HG03558 (cell line): ENCODE measurements around the gene CRLF2.
"Not testable (repeated sequence)": the region's sequence is repeated elsewhere in the genome, so short reads cannot be mapped to it uniquely, and the experiment has no call there.

Source experiments
- ATAC-seq: cut with Tn5 transposase; IDR thresholded peaks from one replicate; pipeline ENCODE4 v1.9.1; 2021; ENCODE audit warnings: moderate number of reproducible peaks; ENCODE audit not compliant: unreplicated experiment; ENCODE audit errors: extremely low read depth

The CRLF2 gene

GRCh38 chrX:1170243-1170642 is 42.2 kb downstream of the CRLF2 start:
- no peak for ATAC-seq

GRCh38 chrX:1169189-1169588 is 43.3 kb downstream of the CRLF2 start:
- no peak for ATAC-seq

- ATAC-seq, result no peak
Observed at GRCh38 chrX:1167918-1168481, 44.4 kb downstream of the CRLF2 start.

- no peak for ATAC-seq
Observed at GRCh38 chrX:1167466-1167865, 45.0 kb downstream of the CRLF2 start.

- no peak for ATAC-seq
Observed at GRCh38 chrX:1165535-1166196, 46.8 kb downstream of the CRLF2 start.

- no peak for ATAC-seq
Observed at GRCh38 chrX:1164322-1165288, 47.8 kb downstream of the CRLF2 start.

GRCh38 chrX:1163231-1163630 is 49.2 kb downstream of the CRLF2 start:
- ATAC-seq, result no peak

GRCh38 chrX:1162119-1162916 is 50.1 kb downstream of the CRLF2 start:
- no peak for ATAC-seq

GRCh38 chrX:1159548-1159947 is 52.9 kb downstream of the CRLF2 start:
- ATAC-seq, result no peak

GRCh38 chrX:1156681-1157455 is 55.6 kb downstream of the CRLF2 start:
- ATAC-seq, result not testable (repeated sequence)

GRCh38 chrX:1153940-1154339 is 58.5 kb downstream of the CRLF2 start:
- no peak for ATAC-seq

- ATAC-seq, result no peak
Observed at GRCh38 chrX:1152090-1152489, 60.4 kb downstream of the CRLF2 start.

GRCh38 chrX:1151378-1152077 is 60.9 kb downstream of the CRLF2 start:
- ATAC-seq, result no peak

- no peak for ATAC-seq
Observed at GRCh38 chrX:1150569-1151347, 61.7 kb downstream of the CRLF2 start.

GRCh38 chrX:1147611-1148515 is 64.6 kb downstream of the CRLF2 start:
- no peak for ATAC-seq

GRCh38 chrX:1144293-1144692 is 68.2 kb downstream of the CRLF2 start:
- no peak for ATAC-seq
